HG03520 (cell line): Measurements from ENCODE around the gene PDGFD.

Experiments used
- ATAC-seq: cut with Tn5 transposase; IDR thresholded peaks from one replicate; pipeline ENCODE4 v1.9.1; 2021; ENCODE audit warnings: mild to moderate bottlenecking, moderate library complexity; ENCODE audit not compliant: unreplicated experiment

The PDGFD gene

GRCh38 chr11:104095791-104096190 lies 68.2 kb downstream of the PDGFD start:
- ATAC-seq, result no peak

DNA sequence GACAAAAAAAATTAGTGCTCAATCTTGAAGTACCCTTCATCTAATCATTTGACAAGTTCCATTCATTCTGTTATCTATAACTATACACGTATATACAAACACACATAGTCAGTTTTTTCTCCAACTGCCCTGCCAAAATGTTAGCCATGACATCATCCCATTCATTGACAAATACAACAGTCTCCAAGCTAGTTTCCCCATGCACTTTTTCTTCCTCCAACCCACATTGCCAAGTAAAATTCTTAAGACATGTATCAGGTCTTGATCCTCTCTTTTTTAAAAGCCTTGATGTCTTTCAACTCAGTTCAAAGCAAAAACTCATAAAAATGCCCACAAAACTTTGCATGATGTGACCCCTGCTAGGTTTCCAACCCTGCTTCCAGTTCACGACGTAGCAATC lies 69.4 kb downstream of the PDGFD start:
- no peak for ATAC-seq

- ATAC-seq, result no peak
These were observed 70.3 kb downstream of the PDGFD start for GRCh38 chr11:104093426-104094280.

GRCh38 chr11:104092744-104093143 lies 71.2 kb downstream of the PDGFD start:
- no peak for ATAC-seq

GRCh38 chr11:104091281-104092096 lies 72.5 kb downstream of the PDGFD start:
- ATAC-seq, result no peak

- no peak for ATAC-seq
These were observed 73.2 kb downstream of the PDGFD start for GRCh38 chr11:104090767-104091166.

- no peak for ATAC-seq
These were observed 74.5 kb downstream of the PDGFD start for GRCh38 chr11:104089481-104089880.

- ATAC-seq, result no peak
These were observed 77.3 kb downstream of the PDGFD start for GRCh38 chr11:104086621-104087020.

- ATAC-seq, result no peak
These were observed 85.0 kb downstream of the PDGFD start for GRCh38 chr11:104078995-104079394.

DNA sequence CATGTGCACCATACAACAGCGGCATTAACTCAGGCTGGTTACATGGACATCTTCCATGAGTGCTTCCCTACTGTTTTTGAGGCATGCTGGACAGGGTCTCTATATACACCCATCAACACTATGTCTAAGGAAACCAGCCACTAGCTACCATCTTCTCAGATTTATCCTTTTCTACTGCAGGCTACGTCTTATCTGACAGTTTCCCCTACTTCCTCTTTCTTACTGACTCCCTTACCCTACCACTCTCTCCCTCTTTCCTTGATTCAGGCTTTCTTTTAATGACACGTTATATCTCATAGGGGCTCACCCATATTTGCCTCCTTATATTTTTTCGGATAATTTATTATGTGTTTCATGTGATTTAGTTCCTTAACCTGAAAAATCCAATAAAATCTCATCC lies 85.7 kb downstream of the PDGFD start:
- ATAC-seq, result no peak

DNA sequence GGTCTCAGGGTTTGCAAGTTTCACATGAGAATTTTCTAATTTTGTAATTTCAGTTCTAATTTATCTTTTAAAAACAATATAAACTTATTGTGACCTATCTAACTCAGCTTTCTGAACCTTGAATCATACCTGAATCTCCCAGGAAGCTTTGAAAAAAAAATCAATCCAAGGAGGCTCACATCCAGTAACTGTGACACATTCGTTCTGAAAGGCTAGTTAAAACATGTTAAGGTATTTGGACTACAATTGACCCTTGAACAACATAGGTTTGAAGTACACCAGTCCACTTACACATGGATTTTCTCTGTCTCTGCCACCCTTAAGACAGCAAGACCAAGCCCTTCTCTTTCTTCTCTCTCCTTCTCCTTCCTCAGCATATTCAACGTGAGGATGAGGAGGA lies 87.5 kb downstream of the PDGFD start:
- no peak for ATAC-seq

- ATAC-seq, result no peak
These were observed 88.2 kb downstream of the PDGFD start for GRCh38 chr11:104075706-104076105.

- no peak for ATAC-seq
These were observed 88.9 kb downstream of the PDGFD start for GRCh38 chr11:104075091-104075490.

DNA sequence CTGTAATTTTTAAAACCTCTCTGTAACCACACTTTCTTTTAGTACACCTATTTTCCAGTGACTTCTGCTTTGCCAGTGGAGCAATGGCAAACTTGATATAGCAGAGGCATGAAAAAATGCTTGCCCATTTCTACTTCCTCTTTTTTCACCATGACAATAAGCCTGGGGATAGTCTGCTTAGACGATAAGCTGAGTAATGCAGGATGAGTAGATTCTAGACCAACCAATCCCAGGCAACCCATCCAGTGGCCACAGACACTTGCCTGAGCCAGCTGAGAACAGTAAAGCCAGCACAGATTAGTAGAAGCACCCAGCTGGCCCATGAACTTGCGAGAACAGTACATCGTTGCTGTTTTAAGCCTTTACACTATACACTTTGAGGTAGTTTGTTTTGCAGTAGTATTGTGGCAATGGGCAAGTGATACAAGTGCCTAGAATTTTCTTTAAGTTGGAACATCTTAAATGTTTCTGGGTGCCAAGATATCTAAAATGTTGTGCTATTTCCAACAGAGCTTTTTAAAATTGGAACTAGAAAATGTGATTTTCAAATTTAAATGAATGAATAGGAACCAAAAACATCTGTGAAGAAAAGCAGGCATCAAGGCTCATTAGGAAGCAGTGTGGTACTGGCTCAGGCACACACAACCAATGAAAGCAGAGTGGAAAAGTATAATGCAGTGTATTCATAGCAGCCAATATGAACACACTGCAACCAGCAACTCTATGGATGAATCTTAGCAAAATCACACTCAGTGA lies 89.8 kb downstream of the PDGFD start:
- ATAC-seq, result peak; percentile 95

DNA sequence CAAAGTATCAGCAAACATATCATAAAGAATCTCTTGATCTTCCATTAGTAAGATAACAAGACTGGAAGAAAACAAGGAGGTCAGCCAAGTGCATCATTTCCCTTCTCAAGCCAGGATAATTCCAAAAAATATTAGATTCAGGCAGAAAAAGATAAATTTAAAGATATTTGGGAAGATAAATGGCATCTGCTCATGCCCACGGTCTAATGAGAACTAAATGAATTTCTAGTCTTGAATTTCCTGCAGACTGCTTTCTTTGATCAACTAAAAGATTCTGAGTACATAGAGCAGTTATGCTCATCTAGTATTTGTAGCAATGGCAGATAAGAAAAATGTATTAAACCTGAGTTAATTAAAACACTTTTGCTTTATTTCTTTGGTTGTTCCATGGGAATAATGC lies 96.4 kb downstream of the PDGFD start:
- ATAC-seq, result no peak

- no peak for ATAC-seq
These were observed 99.8 kb downstream of the PDGFD start for GRCh38 chr11:104064034-104064630.

- no peak for ATAC-seq
These were observed 102.0 kb downstream of the PDGFD start for GRCh38 chr11:104061853-104062521.

GRCh38 chr11:104060820-104061219 lies 103.1 kb downstream of the PDGFD start:
- ATAC-seq, result peak; percentile 71

- ATAC-seq, result no peak
These were observed 103.7 kb downstream of the PDGFD start for GRCh38 chr11:104060004-104060794.

DNA sequence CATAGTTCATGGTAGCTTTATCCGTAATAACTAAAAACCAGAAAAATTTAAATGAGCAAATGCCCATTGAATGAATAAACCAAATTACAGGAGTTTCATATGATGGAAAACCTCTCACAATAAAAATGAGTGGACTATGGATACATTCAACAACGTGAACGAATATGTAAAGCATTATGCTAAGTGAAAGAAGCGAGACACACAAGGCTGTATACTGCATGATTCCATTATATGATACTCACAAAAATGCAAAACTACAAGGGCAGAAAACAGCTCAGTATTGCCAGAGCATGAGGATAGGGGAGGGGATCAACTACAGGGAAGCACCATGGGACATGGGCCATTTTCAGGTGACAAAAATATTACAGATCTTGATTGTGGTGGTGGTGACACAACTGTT lies 105.3 kb downstream of the PDGFD start:
- no peak for ATAC-seq
